ENCODE data around the gene CACNA2D1.

The CACNA2D1 gene

DNA sequence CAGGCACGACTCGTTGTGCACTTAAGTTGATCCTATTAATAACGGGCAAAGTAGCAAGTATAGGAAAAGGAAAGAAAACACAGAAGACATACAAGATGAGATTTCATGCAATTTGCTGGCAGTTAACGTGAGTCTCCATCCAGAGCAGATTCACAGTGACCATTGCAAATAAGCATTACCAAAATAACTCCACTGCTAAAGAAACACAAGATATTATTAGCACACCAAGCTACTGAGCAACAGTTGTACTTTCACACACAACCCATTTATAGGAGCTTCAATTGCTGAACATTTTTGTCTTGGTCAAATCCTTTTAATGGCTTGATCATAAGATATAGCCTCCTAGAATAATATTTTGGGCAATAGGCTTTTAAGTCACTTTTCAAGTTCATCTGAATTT, 486.1 kb downstream of the CACNA2D1 start:
- TF ChIP-seq, protein P1, sequence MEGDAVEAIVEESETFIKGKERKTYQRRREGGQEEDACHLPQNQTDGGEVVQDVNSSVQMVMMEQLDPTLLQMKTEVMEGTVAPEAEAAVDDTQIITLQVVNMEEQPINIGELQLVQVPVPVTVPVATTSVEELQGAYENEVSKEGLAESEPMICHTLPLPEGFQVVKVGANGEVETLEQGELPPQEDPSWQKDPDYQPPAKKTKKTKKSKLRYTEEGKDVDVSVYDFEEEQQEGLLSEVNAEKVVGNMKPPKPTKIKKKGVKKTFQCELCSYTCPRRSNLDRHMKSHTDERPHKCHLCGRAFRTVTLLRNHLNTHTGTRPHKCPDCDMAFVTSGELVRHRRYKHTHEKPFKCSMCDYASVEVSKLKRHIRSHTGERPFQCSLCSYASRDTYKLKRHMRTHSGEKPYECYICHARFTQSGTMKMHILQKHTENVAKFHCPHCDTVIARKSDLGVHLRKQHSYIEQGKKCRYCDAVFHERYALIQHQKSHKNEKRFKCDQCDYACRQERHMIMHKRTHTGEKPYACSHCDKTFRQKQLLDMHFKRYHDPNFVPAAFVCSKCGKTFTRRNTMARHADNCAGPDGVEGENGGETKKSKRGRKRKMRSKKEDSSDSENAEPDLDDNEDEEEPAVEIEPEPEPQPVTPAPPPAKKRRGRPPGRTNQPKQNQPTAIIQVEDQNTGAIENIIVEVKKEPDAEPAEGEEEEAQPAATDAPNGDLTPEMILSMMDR (IDR thresholded peaks at IDR 0.05; ENCODE audit: low read depth, low read length, missing control alignments) = no peak
- no peak for DNase-seq (ENCODE audit: extremely low read depth, low read depth)

GRCh38 chr7:81956520-81956919, 487.1 kb downstream of the CACNA2D1 start:
- TF ChIP-seq, protein P1 (IDR thresholded peaks at IDR 0.05; ENCODE audit: low read depth, low read length, missing control alignments) = peak; percentile 50
- peak; percentile 33 for DNase-seq (ENCODE audit: extremely low read depth, low read depth)
- no peak overlapping the region for H3K4me3 ChIP-seq (replicated peaks; ENCODE audit: low read depth, low read length)

More for the DNA sequence above, 486.1 kb downstream of the CACNA2D1 start:
- no peak overlapping the region for H3K4me3 ChIP-seq (replicated peaks; ENCODE audit: low read depth, low read length)

- no peak for DNase-seq (ENCODE audit: extremely low read depth, low read depth)
- no peak overlapping the region for H3K4me3 ChIP-seq (replicated peaks; ENCODE audit: low read depth, low read length)
- TF ChIP-seq, protein P1 (IDR thresholded peaks at IDR 0.05; ENCODE audit: low read depth, low read length, missing control alignments) = no peak
These were observed 494.3 kb downstream of the CACNA2D1 start for GRCh38 chr7:81949306-81949705.

DNA sequence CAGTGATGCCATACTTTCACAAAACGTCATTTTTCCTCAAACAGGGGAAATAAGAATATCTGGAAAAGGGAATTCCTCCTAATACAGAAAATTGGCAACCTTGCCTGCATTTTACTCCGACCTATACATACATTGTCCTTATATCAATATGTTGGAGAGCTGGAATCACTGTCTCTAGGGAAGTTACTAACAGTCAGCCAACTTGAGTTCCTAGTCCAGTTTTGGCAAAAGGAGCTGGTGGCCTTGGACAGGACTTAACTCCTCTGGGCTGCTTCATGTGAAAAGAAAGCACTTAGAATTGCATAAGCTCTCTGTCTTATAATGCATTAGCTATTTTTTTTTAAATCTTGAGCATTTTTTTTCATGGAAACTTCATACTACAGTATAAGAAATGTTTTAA, 499.5 kb downstream of the CACNA2D1 start:
- TF ChIP-seq, protein P1 (IDR thresholded peaks at IDR 0.05; ENCODE audit: low read depth, low read length, missing control alignments) = no peak
- no peak overlapping the region for H3K4me3 ChIP-seq (replicated peaks; ENCODE audit: low read depth, low read length)
- no peak for DNase-seq (ENCODE audit: extremely low read depth, low read depth)

DNA sequence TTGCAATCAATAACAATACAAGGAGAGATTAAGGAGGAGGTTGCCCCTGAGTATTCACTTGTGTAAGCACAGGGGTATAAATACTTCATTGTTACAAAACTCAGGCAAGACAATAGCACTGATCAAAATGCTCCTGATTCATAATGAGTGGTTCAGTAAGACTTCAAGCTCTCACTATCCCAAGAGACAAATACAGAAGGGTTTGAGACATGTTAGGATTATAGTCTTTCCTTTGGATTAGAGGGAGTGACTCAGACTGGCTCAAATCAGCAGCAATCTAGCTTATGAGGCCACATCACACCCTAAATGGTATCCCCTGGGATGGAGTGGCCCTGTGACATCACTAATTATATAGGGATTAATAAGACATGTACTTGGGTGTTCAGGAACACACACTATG, 506.5 kb downstream of the CACNA2D1 start:
- H3K4me3 ChIP-seq (replicated peaks; ENCODE audit: low read depth, low read length) = no peak overlapping the region
- no peak for DNase-seq (ENCODE audit: extremely low read depth, low read depth)
- TF ChIP-seq, protein P1 (IDR thresholded peaks at IDR 0.05; ENCODE audit: low read depth, low read length, missing control alignments) = no peak

- no peak overlapping the region for H3K4me3 ChIP-seq (replicated peaks; ENCODE audit: low read depth, low read length)
- no peak for DNase-seq (ENCODE audit: extremely low read depth, low read depth)
- TF ChIP-seq, protein P1 (IDR thresholded peaks at IDR 0.05; ENCODE audit: low read depth, low read length, missing control alignments) = no peak
These were observed 508.8 kb downstream of the CACNA2D1 start for GRCh38 chr7:81934596-81935301.

DNA sequence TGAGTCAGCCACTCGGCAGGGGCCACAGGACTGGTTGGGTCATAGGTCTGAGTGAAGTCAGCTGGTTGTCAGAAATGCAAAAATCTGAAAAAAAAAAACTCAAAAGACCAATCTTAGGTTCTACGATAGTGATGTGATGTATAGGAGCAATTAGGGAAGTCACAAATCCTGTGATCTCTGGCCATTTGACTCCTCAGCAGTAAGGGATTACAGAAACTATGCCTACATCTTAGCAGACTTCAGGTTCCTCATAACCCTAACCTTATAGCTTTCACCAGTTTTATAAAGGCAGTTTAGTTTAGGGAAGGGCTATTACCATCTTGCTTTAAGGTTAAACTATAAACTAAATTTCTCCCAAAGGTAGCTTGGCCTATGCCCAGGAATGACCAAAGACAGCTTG, 510.6 kb downstream of the CACNA2D1 start:
- H3K4me3 ChIP-seq (replicated peaks; ENCODE audit: low read depth, low read length) = no peak overlapping the region
- TF ChIP-seq, protein P1 (IDR thresholded peaks at IDR 0.05; ENCODE audit: low read depth, low read length, missing control alignments) = no peak
- DNase-seq (ENCODE audit: extremely low read depth, low read depth) = no peak
